Activated naive CD4-positive, alpha-beta T cell treated with anti-CD3 and anti-CD28 coated beads, Interleukin-2, amount 50 U/mL, for 16 hours (primary cell): ENCODE data around the gene NPAS1.

ENCODE experiments used
- DNase-seq: peaks from one replicate; pipeline ENCODE4 v3.0.0-alpha.2; 2020

Gene NPAS1

DNA sequence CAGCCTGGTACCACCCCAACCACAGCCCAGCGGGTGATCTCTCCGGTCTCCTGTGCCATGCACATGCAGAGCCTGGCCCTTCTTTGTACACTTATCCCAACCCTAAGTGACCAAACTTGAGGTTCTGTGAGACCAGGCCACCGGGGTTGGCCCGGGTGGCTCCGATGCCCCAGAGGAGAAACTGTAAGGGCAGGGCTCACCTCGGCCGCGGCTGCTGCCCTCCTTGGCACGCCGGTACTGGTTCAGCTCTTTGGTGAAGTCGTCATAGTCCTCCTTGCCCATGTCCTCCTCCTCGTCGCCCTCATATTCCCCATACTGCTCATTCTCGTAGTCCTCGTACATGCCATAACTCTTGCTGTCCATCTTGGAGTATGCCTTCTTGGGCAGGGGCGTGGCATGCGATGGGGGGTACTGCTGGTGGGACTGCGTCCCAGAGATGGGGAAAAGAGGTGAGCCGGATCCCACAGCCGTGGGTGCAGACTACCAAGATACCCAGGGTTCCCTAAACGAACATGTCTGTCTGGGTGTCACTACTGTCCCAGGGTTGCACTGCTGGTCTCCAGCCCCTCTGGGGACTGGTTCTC, 70.2 kb downstream of the NPAS1 start:
- DNase-seq, result no peak

DNA sequence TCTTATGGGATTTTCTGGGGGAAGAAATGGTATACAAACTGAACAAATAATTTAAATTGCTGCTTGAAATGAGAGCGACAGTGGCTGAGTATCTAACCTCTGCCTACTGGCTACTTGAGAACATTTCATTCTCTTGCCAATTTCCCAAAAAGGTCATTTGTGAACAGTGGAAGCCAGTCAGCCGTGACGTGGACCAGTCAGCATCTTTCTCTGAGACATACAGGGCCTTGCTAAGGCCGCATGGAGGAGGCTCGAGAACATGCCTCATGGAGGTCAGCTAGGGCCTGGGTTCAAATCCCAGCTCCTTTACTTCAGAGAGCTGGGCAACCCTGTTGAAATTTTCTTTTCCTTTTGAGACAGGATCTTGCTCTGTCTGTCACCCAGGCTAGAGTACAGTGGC, 73.6 kb downstream of the NPAS1 start:
- DNase-seq, result no peak

DNA sequence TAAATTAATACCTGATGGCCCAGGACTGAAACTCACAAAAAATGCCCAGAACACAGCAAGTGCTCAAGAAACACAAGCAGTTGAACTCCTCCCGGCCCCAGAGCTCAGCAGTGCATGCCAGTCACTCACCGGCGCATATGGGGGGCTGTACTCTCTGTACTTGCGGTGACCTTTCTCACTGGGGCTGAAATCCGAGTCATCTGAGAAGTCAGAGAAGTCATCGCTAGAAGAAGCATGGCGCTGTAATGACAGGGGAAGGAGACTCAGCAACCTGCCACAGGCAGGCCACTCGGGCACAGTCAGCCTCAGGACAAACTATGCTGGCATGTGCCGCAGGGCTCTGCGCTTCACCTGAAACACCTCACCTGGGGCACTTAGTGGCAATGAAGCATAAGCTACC, 74.2 kb downstream of the NPAS1 start:
- DNase-seq, result no peak

DNA sequence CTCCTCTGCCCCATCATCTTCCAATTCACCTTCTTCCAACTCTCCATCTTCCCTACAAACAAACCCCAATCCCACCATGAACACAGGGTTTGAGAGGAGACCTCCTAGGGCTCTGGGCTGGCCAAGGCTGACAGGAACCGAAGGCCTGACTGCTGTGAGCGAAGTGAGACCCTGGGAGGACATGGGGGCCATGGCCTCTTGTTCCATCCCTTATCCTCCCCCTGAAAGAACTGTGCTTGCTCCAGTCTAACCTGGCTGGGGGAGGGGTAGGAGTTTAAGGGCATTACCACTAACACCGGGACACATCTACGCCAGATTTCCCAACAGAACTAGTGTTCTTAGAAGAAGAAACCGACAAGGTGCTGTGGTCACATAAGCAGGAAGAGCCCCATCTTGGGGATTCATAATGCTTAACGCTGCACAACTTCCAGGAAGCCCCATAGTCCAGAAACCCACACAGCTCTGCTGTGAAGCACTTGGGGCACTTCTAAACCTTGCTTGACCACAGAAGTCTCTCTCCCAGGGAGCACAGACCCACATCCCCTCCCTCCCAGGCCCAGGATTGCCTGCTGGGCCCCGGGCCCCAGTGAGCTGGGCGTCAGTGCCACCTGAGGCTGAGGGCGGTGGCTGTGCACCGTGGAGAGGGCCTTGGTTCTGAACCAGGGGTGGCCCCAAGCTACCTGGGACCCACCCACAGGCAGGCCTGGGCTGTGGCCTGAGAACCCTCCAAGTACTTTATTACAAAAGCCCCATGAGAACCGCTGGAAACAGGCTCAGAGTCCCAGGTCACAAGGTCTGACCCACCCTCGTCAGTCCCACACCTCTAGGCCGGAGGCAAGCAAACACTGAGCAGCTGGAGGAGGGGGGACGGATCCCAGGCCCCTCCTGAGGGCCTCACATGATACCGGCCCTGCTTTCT, 75.2 kb downstream of the NPAS1 start:
- DNase-seq, result no peak
